Effector CD4-positive, alpha-beta T cell (primary cell): ENCODE measurements around the gene AGAP1.

ENCODE experiments used
- DNase-seq: peaks from one replicate; pipeline ENCODE4 v3.0.0-alpha.2; 2020

AGAP1 gene

DNA sequence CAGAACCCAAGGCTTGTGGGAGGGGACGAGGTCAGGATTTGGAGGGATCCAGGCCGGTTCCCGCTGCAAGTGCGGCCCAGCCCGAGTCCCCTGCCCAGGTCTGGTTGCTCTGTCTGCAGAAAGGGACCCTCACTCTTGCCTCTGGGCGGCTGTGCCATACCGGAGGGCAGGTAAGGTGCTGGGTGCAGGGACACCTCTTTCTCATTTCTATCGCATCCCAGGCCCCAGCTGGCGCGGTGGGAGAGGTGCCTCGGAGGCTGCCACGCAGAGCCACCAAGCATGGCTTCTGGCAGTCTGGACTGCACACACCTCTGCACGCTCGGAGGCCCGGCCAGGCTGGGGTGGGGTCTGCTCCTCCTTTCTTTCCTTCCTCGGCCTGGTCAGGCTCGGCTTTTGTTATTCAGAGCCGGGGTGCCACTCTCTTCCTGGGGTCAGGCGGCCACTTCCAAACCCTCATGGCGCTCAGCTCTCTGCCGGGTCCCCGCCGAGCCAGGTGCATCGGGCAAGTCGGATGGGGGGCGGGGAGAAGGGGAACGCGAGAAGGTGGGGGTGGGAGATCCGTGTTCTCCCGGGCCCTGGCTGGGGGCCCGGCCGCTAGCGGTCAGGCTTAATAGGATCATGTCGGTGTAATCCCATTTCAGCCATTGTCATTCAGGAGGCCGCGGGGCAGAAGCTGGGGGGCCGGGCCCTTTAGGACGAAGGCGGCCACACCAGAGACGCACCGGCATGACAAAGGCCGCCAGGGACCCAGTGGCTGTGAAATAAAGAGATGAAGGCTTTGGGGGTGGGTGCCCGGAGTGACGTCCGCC lies 665.3 kb downstream of the AGAP1 start:
- no peak for DNase-seq

DNA sequence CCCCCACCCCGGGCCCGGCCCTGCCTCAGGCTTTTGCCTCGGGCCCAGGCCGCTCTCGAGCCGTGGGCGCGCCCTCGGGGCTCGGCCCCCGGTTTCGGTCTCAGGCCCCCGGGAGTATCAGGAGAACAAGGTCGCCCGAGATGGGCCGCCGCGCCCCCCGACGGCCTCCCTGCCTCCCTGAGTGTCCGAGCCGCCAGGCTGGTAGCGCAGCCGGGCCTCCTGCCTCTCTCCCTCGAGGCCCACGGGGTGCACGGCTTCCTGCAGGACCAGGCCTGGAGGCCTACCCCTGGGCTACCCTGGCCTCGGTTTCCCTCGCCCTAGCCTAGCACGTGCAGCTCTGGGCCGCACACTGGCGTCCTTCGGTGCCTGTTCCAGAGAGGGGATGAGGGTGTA lies 665.9 kb downstream of the AGAP1 start:
- DNase-seq, result no peak

DNA sequence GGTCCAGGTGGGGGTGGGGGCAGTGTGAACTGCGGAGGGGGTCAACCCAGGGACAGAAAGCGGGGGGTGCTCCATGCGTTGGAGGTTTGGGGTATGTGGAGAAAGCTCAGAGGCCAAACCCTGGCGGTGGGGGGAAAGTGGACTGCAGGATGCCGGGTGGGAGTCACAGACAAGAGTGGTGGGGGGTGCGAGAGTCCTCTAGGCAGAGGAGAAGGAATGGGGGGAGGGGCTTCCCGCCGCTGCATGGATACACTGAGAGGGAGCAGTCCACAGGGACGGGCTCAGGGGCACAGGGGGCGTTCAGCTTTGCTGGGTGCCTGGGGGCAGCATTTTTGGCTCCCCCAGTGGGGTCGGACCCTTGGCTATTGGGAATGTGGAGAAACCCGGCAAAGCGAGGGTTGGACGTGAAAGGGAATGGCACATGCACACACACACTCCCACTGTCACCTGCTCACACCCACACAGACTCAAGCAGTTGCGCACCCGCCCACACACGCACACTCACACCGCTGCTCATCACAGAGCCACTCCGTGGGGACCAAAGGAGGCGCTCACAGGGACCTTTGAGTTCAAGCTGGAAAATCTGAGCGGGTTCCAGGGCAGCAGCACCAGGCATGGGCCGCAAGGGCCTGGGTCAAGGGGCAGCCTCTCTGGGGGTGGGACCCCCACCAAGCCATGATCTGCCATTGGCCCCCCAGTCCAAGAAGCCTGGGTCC lies 666.7 kb downstream of the AGAP1 start:
- no peak for DNase-seq

DNA sequence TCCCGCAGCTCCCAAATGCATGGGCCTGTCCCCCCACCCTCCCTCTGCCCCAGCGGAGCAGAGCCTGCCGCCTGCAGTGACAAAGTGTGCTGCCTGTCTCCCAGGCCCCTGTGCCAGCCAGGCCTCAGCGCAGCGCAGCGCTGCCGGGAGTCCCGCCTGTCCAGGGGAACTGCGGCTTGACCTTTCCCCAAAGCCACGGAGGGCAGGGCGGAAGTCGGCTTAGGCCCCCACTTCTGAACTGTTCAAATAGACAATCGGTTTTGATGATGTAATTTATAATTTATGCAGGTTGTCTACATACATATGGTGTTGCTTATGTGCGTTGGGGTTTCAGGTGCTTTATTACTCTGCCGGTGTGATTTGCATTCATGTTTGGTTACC lies 667.2 kb downstream of the AGAP1 start:
- no peak for DNase-seq

DNA sequence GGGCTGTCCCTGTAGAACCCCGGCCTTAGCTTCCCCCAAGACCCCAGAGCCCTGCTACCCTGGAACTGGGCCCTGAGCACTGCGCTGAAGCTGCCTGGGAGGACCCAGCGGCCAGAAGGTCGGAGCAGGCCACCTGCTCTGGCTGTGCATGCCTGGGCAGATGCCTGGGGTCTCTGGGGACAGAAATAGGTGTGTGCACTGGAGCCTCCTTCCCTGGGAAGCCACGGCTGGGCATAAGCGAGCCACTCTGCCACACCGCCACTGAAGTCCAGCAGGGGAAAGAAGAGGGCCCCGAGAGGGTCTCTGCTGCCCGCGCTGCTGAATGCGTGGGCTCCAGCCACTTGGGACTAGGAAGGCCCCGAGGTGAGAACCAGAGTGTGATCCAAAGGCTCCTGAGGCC lies 667.7 kb downstream of the AGAP1 start:
- DNase-seq, result no peak

DNA sequence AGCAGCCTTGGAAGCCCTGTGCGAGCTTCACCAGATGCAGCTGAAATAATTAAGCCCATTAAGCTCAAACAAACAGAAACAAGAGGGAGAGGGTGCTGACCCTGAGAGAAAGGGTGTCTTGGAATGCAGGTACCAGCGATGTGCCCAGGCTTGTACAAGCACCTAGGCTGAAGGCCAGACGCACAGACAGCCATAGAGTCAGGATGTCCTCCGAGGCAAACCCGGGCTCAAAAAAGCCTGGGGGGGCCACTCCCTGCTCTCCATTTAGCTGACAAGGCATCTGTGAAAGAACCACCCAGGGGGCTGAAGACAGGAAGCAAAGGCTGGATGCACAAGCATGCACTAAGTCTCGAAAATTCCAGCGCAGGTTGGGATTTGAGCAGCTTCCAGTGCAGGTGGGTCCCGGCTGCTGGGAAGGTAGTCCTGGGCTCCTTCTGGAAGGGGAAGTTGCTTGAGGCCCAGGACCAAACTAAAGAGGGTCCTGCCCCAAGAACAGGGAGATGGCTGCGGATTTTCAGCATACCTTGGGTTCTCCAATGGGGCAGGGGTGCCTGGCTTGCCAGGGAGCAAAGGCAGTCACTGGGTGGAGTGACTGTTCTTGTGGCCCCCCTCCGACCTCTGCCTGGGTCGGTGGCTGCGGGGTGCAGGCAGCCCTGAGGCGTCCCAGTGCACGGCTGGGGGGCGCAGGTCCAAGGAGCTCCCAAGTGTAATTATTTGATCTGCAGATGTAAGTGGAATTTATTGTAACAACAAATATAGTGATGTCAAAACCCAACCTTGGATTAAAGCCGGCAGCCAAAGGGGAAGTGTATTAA lies 668.4 kb downstream of the AGAP1 start:
- no peak for DNase-seq

DNA sequence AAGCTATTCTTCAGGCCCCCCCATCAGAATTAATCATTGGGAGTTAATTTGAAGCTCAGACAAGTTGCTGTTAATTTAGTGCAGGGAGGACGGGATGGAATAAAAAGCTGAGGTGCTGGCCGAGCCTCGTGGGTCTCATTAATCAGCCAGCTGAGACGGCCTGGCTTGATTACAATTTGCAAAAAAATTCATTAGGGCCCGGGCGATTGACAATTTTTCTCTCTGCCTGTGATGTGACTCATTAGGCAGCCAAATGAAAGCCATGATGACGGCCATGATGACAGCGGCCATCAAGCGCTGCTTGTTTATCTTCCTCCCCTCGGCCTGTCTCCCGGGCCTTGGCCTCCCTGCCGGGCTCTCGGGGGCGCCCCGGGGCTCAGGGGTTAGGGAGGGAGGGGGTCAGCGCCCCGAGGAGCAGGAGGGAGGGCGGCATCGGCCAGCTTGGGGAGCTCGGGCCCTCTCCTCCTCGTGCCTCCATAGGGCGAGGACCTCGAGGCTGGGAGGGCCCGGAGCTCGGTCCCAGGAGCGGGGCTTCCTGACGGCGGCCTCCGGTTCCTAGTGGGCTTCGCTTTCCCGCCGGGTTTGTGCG lies 669.1 kb downstream of the AGAP1 start:
- DNase-seq, result no peak

DNA sequence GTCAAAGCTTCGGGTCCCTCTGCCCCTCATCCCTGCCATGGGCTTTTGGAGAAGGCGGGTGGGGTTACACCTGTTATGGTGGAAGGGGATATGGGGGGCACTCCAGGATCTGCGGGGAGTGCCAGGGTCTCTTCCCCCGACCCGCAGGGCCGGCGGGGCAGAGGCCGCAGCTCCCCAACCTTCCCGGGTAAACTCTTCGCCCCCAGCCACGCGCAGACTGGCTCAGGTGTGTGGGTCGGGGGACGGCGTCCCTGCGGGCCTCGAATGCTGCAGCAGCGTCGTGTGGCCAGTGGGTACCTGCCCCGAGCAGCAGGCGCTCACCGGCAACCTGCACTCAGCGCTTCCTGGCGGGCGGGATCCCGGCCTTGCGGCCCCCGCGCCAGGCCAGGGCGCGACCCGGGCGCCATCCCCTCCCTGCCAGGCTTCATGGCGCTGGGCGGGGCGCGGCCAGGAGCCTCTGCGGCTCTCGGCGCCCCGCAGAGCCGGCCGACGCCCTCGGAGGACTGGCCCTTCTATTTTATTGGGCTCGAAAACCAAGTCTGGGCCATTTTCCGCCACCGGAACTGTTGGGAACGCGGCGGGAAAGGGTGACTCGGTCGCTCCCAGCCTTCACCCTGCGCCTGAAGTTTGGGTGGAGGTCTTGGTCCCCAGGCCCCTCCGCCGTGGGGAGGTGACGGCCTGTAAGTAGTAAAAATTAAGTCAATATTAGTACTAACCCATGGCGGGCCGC lies 669.8 kb downstream of the AGAP1 start:
- DNase-seq, result no peak

DNA sequence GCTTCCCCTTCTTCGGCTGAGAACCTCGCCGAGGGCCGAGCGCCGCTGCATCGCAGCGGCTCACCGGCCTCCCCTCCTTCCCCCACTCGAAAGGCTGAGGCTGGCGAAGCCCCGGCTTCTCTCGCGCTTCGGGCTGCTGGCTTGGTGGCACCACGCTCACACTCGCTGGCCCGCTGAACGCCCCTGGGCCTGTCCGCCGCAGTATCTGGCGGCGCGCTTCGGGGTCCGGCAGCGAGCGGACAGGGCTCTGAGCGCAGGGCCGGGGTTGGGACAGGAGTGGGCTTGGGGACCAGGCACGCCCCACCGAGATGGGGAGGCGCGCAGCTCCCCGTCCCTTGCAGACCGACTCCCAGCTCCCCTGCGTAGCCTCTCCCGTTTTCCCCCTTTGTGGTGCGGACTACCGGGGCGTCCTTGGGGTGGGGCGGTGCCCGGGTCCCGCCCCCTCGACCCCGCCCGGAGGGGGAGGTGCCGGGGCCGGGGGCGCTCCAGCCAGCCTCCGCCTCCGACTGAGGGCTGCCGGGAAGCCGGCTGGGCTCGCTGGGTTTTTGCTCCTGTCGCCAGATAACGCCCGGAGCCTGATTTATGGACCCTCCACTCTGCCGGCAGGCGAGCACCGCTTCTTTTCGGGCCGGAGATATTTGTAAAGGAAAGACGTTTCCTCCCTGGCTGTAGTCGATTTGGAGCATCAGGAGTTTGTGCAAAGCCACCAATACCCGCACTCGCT lies 670.5 kb downstream of the AGAP1 start:
- no peak for DNase-seq

DNA sequence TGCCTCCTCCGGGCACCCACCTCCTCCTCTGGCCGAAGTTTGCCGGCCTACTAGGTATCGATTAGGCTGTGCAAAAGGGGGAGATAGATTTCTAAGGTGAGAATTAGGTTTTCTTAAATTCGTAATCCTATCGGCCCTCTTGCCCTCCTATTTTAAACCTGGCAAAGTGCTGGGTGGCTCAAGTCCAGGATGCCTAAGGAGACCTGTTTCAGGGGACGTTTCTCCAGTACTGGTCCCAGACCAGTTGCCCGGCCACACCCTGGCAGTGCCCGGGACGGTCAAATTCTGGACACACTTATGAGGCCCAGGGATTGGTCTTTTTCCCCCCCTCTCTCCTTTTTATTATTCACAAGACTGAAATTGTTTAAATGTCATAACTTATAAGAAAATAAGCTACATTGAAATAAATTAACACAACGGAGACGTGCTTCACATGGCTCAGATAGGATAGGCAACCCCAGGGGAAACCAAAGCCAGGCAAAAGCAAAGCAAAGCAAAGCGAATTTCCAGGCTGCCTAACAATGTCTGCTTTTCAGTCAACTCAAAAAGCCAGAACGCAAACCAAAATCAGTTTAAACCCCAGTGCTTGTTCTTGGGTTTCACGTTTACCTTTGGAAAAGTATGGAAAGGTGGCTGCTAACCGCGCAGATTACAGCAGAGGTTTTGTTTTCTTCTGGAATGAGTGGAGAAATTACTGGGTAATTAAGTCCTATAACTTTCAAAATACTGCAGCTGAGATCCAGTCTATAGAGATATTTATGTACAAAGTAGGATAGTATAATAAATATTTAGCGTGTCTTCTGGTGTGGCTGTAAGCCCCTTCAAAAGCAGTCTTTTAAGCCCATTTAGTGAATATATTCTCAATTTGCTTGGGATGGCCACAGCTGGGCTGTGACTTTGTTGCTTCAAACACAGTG lies 671.3 kb downstream of the AGAP1 start:
- no peak for DNase-seq

DNA sequence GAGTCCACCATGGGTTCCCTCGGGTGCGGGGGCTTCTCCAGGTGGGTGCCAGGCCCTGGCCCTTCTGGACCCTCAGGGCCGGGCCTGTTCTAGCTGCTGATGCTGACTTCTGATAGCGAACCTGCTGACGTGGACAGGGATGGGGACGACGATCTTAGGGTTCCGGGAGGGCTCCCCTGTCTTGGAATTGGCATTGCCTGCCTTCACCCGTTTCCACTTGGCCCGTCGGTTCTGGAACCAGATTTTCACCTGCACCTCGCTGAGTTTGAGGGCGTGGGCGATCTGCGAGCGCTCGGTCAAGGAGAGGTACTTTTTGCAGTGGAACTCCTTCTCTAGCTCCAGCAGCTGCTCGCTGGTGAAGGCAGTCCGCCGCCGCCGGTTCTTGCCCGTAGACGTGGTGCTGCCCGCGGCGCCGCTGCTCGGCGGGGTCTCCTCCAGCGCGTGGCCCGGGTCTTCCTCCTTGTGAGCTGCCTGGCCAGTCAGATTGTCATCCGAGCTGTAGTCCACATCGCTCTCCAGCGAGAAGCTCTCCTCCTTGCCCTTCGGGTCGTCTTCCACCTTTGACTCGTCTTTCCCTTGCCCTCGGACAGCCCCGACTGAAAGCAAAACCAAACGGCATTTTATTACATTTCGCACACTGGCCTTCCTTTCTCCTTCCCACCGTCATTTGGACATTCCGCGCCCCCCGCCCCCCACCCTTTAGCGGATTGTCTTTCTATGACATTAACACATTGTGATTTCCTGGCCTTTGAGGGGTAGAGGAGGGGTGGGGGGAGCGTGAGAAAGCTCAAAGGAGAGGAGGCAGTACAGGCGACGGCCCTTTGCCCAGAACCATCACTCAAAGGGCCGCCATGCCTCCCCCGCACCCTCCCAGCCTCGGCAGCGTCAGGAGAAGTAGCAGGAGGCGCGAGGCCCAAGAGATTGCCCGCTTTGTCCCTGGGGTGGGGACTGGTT lies 672.3 kb downstream of the AGAP1 start:
- no peak for DNase-seq

DNA sequence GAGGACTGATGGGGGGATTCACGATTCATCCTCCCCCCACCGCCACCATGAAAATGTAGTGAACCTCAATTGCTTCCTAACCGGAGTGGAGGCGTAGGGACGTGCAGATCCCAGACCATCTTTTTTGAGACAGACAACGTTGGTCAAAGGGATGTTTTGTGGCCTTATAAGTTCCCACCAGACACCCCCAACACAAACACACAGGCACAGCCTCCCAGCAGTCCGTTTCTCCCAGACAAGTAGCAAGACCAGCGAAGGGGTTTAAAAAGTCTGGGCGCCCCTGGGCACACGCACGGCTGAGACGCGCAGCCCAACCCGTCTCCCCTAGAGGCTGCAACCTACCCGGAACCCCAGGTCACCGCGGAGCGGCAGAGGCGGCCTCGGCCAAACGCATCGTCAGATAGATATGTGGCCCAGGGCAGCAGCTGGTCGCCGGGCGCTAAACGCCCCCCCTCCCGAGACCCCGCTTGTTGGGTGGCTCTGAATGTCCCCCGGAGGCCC lies 673.0 kb downstream of the AGAP1 start:
- no peak for DNase-seq

DNA sequence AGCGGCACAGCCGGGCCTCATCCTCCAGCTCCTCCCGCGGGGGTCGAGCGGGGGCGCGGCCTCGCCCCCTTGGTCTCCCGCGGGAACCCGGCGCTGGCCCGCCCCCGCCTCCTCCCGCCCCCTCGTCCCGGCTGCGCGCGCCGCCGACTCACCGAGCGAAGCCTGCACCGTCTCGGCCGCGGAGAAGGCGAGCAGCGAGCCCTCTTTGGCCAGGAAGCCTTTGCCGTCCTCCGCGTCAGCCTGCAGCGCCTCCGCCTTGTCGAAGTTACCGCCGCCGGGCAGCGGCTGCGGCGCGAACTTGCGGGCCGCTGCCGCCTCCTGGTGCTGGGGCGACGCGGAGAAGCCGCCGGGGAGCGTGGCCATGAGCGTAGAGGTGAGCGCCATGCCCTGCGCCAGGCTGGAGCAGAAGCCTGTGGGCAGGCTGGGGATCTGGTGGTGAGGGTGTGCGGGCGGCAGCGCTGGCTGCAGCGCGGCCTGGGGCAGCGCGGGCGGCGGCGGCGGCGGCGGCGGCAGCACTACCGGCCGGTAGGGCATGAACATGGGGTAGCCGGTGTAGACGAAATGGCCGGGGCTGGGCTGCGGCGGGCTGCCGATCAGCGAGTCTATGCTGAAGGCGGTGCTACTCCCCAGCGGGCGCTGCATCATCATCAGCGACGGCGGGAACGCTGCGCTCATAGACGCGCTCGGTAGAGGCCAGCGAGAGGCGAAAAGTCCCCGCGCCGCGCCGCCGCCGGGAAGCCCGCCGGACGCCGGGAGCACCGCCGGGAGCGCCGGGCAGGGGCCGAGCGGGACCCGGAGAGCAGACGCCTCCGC lies 673.7 kb downstream of the AGAP1 start:
- DNase-seq, result no peak

DNA sequence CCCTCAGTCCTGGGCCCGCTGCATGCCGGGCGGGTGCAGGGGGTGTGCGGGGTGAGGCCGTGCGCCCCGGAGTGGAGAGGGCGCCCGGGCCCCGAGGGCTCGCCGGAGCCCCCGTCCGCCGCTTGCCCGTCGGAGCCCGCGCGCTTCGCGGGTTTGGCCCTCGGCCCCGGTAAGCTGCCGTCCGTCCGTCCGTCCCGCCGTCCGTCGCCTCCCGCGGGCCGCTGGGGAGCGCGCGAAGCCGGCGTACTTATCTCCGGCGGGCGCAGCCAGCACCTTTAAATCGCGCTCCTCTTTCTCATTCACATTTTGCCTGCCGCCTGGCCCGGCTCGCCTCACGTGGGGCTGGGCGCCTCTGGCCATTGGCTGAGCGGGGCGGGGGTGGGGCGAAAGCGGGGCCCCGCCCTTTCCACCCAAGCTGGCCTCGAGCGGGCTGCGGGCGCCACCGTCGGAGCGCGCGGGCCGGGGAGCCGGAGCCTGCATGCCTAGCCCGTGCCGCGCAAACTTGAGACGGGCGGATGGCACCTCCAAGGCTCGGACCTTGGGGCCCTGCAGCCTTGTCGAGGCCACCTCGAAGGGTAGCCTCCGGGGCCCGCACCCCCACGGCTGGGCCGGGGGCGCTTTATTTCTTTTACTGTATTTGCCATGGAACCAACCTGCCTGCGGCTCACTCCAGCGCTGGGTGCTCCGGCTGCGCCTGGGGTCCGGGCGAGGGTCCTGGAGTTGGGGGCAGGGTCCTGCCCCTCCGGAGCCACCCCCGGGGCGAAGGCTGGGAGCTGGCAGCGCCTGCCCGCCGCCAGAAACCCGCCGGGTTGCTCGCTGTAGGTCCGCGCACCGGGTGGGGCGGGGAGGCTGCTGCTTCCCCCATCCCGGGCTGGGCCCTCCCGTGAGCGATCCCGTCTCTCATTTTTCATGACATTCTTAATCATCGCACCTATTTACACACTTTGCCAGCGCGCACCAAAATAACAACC lies 674.6 kb downstream of the AGAP1 start, which contains the start of gene GBX2:
TSS of gene GBX2 (minus strand) at position 277 of the 971 bp plus-strand sequence. CDS start 415 bp downstream, outside the sequence.
- DNase-seq, result no peak

DNA sequence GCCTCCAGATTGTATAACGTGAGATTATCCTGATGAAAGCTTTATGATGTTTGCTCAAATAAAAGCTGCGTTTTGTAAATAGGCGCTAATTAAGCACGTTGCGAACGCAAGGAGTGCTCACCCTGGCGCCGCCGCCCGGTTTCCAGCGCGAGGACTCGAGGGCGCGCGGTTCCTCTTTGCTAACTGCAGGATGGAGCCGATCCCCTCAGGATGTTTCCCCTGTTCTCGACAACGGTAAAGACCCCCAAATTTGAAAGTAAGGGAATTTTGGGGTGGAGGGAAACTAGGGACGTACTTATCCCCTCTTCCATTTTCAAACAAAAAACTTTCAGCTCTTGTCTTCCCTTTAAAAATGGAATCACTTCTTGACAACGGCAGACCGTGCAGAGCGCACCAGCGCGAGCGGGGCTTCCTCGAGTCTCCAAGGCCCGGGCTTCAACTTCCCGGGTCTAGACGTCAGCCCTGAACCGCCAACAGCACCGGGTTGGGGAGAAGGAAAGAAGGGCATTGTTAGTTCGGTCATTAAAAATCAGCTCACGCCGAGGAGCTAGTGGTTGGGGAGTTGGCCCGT lies 675.4 kb downstream of the AGAP1 start:
- DNase-seq, result no peak
